Inflammatory macrophage treated with lipopolysaccharide for 1 hour (primary cell): Measurements from ENCODE around the gene FOXG1.
A peak's percentile ranks its signal among the peaks of the same experiment; 100 is the strongest.

Experiments
- DNase-seq, 2 donors: peaks; one replicate each; pipeline ENCODE4 v3.0.0-alpha.2; 2020 to 2022

The FOXG1 gene

DNA sequence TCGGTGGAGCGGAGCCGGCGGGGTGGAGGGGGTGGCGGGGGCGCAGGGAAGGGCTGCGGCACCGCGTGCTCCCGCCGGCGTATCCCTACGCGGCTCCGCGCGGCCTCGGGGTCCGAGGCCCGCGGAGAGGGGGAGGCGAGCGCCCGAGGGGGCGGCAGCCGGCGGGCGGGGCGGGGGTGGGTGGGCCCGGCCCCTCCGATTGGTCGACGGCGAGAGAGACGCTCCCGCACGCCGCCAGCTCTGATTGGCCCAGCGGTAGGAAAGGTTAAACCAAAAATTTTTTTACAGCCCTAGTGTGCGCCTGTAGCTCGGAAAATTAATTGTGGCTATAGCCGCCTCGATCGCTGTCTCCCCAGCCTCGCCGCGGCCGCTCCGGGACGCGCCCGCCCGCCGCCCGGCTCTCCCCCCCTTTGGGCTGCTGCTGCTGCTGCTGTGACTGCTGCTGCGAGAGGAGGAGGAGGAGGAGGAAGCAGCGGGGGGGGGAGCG is at the start of gene FOXG1:
Gene FOXG1, plus strand, starts transcription at position 319 of the 487 bp plus-strand sequence. CDS start 493 bp downstream, outside the sequence.
- DNase-seq: no peak

DNA sequence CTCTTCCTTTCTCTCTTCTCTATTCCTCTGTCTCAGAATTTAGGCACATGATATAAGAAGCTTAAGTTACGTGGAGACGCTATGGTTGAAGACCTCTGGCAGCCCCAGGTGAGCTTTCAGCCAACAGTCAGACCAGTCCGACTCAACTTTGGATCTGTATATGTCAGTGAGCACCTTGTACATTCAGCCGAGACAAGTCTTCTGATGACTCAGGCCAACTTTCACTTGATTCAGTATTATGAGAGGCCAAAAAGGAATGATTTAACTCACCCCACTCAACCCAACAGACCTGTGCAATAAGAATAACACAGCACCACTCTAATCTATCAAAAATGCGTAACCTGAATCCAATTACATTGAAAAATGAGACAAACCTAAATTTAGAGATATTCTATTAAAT is 47.5 kb upstream of the FOXG1 start:
- no peak for DNase-seq

DNA sequence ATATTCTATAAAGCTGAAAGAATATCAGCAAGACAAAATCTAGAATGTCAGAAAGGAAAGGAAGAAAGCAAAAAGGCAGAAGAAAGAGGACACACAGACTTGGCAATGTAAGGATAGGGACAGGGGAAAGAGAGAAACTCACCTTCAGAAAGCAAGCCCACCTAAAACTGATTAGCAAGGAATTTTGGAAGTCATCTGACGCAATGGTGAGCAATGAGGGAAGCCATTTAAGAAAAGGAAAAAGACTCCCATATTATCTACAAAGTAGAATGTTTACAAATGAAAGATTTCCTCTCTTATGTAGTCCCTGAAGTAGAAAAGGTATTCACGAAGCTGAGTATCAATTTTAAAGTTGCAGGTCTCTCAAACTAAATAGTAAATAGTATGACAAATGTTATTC is 35.2 kb upstream of the FOXG1 start:
- DNase-seq: no peak

DNA sequence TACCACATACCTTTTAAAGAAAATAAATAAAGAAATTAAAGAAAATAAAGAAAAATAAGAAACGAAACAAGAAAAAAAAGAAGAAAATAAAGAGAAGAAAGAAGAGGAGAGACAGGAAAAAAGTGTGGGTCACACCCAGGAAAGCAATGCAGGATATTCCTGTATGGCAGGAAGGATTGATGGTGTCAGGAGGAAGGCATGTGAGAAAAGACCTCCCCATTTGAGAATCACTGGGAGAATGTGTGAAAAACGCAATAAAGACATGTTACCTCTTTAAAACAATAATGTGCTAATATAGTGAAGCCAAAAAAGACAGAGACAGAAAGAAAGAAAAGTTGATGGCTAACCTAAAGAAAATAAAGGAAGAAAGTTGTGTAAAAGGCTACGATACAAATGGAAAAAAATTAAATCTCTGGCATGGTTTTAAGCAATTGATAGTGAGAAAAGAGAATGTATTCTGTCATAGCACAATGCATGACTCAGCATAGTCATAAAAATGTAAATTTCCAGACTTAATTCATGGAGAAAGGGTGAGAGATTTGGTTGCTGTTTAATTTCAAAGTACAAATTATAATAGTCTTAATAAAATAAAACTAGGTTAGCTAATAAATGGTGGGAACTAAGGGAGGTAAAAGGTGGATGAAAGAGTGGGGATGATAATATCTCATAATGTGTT is 24.3 kb upstream of the FOXG1 start:
- no peak for DNase-seq

DNA sequence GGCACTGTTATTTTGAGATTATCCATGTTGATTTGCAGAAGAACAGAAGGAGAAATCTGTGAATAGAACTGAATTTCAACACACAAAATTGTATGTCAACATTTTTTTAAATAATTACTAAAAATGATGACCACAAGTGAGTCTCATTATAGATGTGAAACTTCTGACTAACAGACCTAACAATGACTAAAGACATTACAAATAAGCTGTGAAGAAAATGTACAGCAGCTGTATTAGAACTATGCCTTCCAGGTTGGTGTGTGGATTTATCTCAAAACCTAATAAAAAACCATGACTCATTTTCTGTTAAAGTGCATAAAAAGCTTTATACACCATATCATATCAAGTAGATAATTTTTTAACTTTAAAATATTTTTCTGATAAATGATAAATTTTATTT is 22.5 kb upstream of the FOXG1 start:
- DNase-seq: no peak

DNA sequence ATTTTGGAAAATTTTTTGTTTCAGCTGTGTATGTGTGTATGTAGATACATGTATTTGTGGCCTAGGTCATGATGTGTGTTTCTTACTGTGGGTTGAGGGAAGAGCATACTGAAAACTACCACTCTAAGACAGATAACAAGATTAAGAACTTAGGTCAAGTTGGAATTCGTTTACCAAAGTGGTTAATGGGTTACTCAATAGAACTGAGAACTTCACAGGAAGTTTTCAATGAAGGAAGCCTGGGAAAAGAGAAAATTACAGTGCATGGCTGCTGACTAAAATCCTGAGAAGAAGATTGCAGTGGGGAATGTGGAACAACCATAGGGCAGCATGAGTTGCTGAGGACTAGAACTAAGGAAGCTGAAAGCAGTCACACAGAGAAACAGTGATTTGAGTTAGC is 21.4 kb upstream of the FOXG1 start:
- no peak for DNase-seq

DNA sequence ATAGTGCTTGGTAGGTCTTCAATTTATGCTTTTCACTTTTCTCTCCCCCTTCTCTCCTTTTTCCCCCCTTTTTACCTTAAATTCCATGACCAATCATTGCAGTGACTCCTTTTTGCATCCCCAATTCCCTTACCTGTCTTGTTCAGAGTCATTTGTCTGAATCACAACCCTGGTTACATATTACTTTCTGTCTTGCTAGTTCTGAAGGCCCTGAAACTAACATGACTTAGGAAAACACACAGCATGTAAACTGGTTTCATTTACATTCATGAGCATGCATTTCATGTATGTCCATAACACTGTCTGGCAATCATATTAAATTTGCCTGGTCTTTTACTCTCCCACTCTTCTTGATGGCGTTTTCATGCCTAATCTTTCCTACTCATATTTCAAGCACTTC is 20.3 kb upstream of the FOXG1 start:
- DNase-seq: no peak

DNA sequence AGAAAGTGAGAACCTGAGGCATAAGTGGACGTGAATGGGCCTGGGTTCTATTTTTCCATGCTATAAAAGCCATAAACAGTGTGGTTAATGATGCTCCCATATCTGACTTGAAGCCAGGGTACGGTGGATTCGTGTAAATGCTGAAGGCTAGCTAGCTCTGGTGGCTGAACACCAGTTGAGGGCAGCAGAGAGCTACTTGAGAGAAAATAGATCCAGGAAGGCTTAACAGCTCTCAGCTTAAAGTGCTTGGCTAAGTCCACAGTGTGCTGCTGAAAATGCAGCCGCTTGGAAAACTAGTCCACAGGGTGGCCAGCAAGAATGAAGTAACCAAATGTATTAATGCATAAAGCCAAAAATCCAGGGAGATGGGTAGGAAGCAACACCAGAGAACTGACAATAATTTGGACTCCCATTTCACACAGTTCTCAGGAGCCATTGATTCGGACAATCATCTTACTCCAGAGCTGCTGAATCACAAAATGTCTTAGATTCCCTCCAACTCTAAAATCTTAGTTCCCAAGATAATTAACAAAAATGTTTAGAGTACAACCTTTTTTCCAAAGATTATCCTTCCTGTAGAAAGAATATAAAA is 15.0 kb upstream of the FOXG1 start:
- peak; percentile 17 to 43 for DNase-seq

DNA sequence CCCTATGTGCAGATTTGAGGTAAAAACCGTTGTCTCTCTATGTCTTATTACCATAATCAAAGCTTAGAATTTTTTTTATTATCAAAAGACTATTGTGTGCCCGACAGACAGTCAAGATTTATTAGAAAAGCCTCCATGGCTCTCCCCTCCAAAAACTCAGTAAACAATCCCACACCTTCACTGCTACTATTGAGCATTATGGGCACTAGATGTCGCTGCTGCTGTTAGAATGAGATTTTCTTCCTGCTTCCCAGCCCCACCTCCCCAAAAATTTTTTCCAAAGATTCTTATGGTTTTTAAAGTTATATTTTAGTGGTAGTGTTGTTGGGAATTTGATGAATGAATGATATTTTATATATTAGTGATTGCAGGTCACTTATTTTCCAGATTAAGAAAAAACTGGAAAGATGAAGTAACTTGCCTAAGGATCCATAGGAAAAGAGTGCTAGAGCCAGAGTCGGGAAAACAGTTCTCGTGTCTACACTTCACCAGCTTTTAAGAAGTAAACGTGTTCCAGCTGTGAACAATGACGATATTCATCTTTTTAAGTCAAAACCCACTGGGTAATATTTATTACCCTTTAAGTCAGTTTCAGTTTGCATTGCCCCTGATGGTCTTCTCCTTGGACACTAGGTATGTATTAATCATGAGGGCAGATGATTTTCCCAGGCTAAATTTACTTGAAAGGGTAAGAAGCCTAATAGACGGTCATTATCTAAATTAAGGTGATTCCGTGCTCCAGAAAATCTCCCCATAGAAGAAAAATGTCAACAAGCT is 12.2 kb upstream of the FOXG1 start:
- DNase-seq: peak; percentile 17 to 73

DNA sequence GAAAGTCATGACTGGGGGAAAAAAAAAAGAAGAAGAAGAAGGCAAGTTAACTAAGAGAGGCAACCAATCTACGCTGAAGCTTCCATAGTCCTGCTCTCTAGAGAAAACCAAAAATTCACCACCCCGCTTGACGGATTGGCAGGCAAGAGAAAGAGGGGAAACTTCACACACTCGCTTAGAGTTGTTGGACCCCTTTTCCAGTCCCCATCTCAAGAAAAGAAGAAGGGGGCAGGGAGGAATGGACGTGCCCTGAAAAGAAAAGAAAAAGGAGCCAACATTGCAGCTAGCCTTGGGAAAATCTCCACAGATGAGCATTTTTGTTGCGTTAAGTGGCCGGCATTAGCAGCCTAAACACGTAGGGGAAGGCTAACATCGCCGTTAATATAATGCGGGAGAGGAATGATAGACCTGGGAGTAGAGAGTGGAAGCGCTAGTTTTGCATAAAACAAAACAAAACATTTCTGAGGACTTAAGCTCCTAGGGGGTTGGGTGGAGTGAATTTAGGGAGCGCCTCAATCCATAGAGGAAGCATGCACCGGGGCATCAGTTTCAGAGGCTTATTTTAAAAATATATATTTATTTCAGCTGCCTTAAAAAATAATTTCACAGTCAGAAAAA is 11.3 kb upstream of the FOXG1 start:
- no peak for DNase-seq

DNA sequence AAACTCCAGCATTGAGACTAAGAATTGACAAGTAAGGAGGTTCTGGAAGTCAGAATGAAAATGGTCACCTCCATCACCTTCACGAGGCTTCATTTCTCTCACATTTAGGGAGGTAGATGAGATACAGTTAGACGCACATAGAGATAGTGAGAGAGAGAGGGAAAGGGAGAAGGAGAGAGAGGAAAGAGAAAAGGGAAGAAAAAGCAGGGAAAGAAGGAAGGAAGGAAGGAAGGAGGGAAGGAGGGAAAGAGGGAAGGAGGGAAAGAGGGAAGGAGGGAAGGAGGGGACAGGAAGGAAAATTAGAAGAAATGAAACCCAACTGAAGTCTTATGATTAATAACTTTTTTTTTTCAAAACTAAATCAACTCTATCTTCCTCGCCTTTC is 10.7 kb upstream of the FOXG1 start:
- no peak for DNase-seq

DNA sequence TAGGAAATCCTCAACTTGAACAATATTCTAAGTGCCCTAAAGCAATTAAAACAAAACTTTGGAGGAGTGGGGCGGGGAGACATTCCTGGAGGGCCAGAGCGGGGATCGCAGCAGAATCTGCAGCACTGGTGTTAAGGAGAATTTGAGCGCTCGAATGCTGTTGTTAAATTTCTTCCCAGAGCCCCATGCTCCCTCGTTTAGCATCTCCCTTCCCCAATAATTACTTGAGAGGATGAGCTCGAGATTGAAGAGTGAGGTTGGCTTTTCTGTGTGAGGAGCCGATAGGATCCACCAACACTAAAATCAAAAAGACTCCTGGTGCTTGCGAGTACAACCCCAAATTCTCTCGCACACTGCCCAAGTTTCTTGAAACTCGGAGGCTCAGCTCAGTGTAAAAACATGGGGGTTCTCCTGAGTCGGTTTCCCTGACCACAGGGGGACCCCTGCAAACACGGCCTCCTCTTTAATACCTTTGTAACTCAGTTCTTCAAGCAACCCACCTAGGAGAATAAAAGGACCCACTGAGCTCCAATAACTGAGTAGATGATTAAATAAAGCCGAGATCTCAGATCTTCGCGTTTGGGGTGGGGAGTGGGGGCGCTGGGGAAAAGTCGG is 10.2 kb upstream of the FOXG1 start:
- no peak for DNase-seq

DNA sequence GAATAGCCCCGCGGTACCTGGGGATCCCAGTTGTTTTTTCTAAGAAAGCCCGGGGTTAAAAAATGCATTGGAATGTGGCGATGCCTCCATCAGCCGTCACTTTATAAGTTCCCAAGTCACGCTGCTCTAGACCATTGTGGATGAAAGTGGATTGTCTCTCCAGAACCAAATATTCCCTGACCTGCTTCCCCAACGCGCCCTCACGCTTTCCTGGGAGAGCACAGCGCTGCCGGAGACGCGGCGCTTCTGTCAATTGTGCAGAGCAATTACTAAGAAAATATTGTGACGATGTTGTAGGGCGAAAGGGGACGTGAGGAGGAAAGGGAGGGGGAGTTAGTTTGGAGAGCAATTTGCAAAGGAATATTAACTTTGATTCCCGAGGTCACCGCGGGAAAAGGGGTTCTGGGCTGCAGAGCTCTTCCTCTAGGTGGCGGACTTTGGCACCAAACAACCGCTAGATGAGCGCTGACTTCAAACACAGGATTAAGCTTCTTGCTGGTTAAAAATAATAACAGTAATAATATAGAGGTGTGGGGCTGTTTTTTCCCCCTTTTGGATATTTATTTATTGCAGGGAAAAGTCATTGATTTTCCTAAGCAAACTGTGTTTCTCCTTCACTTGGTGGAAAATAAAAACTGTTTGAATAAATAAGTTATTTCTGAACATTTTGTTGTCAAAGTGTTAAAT is 9.6 kb upstream of the FOXG1 start:
- DNase-seq: peak in 1 of 2 donors; percentile 16

DNA sequence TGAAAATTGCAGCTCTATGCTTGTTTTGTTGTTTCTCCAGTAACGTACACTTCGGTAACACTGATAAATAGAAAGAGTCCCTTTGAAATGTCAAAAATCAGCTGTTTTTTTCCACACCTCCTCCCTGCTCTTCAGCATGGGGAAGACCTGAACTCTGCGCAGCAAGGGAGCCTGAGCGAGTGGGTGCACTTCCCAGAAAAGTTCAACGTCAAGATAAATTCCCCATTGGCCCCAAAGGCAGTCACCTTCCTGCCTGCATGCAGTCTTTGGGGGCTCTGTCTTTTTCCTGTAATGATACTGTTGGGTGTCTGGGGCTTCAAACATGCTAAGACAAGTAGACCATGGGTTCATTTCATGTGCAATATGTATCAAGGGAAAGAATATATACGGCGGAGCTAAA is 8.8 kb upstream of the FOXG1 start:
- no peak for DNase-seq

DNA sequence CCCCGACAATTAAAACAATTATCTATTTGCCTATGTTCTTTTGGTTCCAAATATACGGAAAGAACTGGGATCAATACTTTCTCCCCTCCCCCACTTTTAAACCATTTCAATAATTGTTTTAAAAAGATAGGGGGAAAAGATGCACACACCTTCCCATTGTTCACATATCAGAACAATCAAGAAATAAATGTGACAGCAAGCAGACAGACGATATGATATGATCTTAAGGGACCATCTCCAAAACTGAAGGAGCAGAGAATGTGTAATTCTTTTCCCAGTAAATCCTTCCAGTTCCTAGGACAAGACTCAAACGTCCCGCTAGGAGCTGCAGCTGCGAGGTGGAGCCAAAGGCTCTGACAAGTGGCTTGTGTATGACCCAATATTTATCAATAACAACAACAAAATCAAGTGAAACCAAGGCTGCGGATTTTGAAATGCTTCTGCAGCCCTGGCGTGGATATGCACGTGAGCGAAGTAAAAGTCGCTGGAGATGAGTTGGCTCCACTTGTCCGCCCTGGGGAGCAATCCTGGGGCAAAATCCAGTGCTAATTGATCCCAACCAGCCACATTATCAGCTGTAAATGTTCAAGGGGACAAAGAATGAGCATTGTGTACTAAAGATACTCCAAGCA is 8.2 kb upstream of the FOXG1 start:
- DNase-seq: no peak

DNA sequence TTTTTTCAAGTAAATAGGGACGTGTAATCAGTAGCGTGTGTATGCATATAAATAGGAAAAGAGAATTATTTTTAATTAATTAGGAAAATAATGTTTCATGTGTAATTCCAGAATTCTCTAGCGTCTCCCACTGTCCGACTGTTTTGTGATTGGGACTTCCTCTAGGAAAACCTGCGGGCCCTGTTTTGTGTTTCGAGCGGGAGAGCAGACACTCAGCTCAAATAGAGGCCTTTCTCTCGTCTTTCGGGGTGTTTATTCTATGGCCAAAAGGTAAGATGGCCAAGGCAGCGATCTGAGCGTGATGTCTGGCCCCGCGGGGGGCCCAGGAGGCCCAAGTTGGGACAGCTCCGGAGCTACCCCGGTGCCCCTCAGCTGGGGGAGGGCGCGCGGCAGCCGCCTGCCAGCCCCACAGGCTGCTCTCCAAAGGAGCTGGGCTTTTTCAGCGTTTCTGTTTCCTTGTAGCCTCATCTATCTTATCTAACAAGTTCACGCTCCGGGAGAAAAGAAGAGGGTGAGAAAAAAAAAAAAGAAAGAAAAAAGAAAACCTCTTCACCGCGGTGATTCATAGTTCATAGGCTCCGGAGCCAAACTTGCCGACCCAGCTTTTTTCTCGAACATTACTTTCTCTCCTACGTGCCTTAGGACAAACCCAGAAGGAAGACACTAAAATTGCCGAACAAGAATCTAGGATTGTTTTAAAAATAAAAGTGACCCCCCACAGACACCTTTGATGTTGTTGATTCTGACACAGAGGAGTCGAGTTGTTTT is 7.5 kb upstream of the FOXG1 start:
- DNase-seq: no peak

DNA sequence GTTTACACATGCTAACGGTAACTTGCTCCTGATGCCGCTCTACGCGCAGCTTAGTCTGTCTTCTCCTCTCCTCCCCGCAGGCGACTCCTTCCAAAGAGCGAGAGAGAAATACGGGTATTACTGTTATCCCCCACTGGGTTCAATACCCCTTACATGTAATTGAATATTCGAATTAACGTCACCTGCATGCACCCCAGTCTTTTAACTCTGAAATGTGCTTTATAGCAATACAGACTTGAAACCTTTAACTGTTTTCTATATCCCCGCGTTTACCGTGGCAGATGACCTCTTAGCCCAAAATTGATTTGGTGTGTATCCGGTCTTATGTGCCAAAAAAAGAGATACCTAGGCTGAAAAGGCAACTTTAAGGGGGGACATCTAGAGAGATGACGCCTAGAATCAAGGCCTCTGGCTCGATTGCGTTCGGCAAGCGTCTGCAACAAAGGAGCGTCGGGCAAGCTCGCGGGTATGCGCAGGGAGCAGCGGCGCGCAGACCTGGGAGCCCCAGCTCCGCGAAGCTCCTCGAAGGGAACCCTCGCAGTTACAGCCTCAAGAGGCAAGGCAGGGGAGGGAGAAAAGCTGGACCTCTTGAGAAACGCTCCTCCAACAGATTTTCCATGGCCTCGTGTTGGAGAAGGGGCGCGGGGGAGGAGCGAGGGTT is 6.8 kb upstream of the FOXG1 start:
- DNase-seq: no peak

DNA sequence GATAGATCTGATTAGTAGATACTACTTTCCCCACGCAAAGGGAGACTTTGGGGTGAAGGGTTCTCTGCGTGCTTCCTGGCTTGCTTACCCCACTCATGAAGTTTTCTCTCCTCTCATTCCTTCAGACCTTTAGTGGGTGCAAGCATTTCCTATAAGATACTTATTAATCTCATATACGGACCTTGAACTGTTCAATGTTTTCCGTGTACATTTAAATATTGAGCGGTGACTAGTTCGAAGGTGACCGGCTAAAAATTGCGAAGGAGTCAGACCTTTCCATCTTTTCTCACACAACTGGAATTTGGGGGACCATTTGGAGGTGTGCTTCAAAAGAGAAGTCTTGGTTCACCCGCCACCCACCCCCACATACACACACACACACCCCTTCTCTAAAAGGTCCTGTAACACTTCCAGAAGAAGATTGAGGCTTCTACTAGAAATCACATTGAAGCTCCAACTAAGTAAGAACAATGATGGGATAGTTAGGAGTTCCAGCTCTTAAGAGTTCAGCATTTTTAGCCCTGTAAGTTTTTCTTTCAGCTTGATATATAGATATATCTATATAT is 6.1 kb upstream of the FOXG1 start:
- no peak for DNase-seq

DNA sequence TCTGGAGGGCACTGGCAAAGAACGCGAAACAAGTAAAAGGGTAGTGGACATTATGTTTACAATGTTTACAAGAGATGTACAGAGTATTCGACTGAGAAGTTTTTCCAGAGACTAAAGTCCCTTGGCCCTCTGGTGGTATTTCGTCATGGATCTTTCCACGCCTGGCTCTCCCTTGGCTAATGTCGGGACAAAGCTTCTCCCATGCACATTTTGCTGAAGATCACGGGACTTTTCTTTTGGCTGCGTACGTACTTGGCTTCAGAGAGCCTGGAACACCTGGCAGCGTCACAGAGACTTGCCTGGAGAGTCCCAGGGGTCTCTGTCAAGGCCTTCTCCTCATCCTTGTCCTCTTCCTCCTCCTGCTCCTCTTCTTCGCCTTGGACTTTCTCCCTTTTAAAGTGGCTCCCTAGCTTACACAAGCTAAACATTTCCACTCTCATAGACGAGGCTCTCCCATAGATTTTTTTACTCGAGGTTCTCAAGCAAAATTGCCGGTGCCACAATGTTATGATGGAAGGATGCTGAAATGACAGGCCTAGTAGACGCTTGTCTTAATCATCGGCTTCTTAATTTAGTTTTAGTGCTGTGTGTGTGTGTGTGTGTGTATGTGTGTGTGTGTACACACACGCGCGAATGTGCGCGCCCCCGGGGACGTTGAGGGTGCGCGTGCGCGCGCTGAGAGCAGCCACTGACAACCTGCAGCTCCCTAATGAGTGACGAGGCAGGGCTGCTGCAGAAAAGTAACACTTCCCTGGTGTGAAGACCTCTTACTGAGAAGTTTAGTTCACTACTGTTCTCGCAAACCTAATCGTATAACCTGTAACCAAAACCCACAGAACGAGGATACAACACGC is 4.9 kb upstream of the FOXG1 start:
- no peak for DNase-seq
